ENCODE data around the gene ROBO1. TPM values are rescaled to one million over a fixed set of nuclear protein-coding genes. Genes with fewer than 3 reads are reported as not detected.
A peak's percentile ranks its signal among the peaks of the same experiment; 100 is the strongest.
"Not testable (repeated sequence)": the region's sequence is repeated elsewhere in the genome, so short reads cannot be mapped to it uniquely, and the experiment has no call there.

The ROBO1 gene
- total RNA-seq, 1 donor from 2014 or later, result 20.8 TPM

- H3K4me3 ChIP-seq (ENCODE audit: low read depth, low read length), result no peak overlapping the region
- FAIRE-seq, result no peak
- H3K27me3 ChIP-seq (ENCODE audit: control insufficient read depth, insufficient read depth, low read length), result no peaks in the 10 kb centered on the region
- no peak for DNase-seq (ENCODE audit: low read depth)
- no peak for TF ChIP-seq CTCF (IDR thresholded peaks at IDR 0.05; ENCODE audit: insufficient read depth, low read length, severe bottlenecking)
- no peaks in the 10 kb centered on the region for H3K36me3 ChIP-seq (ENCODE audit: control insufficient read depth, insufficient read depth, low read length)
These were observed 261.0 kb downstream of the ROBO1 start for GRCh38 chr3:79506751-79507150.

- DNase-seq (ENCODE audit: low read depth); H3K27me3 ChIP-seq (ENCODE audit: control insufficient read depth, insufficient read depth, low read length); FAIRE-seq; H3K4me3 ChIP-seq (ENCODE audit: low read depth, low read length); H3K36me3 ChIP-seq (ENCODE audit: control insufficient read depth, insufficient read depth, low read length): not testable (repeated sequence)
These were observed 265.5 kb downstream of the ROBO1 start for GRCh38 chr3:79502216-79502681.

GRCh38 chr3:79497447-79498111 is 270.2 kb downstream of the ROBO1 start:
- H3K4me3 ChIP-seq (ENCODE audit: low read depth, low read length), result no peak overlapping the region
- FAIRE-seq, result no peak
- peak; percentile 30 for TF ChIP-seq CTCF (IDR thresholded peaks at IDR 0.05; ENCODE audit: insufficient read depth, low read length, severe bottlenecking)
- H3K36me3 ChIP-seq (ENCODE audit: control insufficient read depth, insufficient read depth, low read length), result no peaks in the 10 kb centered on the region
- peak; percentile 26 for DNase-seq (ENCODE audit: low read depth)
- H3K27me3 ChIP-seq (ENCODE audit: control insufficient read depth, insufficient read depth, low read length), result no peaks in the 10 kb centered on the region

GRCh38 chr3:79491029-79491641 is 276.7 kb downstream of the ROBO1 start:
- TF ChIP-seq CTCF (IDR thresholded peaks at IDR 0.05; ENCODE audit: insufficient read depth, low read length, severe bottlenecking), result no peak
- Histone ChIP-seq H3K27me3 (ENCODE audit: control insufficient read depth, insufficient read depth, low read length) (no peaks in the 10 kb centered on the region), H3K36me3 (ENCODE audit: control insufficient read depth, insufficient read depth, low read length) (no peaks in the 10 kb centered on the region), H3K4me3 (ENCODE audit: low read depth, low read length) (no peak overlapping the region)
- FAIRE-seq (no peak), DNase-seq (ENCODE audit: low read depth) (no peak)

GRCh38 chr3:79490165-79491028 is 277.4 kb downstream of the ROBO1 start:
- Histone ChIP-seq H3K4me3 (ENCODE audit: low read depth, low read length) (no peak overlapping the region), H3K27me3 (ENCODE audit: control insufficient read depth, insufficient read depth, low read length) (no peaks in the 10 kb centered on the region), H3K36me3 (ENCODE audit: control insufficient read depth, insufficient read depth, low read length) (no peaks in the 10 kb centered on the region)
- DNase-seq (ENCODE audit: low read depth) (peak; percentile 43), FAIRE-seq (no peak)
- TF ChIP-seq CTCF (IDR thresholded peaks at IDR 0.05; ENCODE audit: insufficient read depth, low read length, severe bottlenecking), result no peak

GRCh38 chr3:79488407-79488806 is 279.4 kb downstream of the ROBO1 start:
- H3K36me3 ChIP-seq (ENCODE audit: control insufficient read depth, insufficient read depth, low read length), result no peaks in the 10 kb centered on the region
- no peak for TF ChIP-seq CTCF (IDR thresholded peaks at IDR 0.05; ENCODE audit: insufficient read depth, low read length, severe bottlenecking)
- H3K4me3 ChIP-seq (ENCODE audit: low read depth, low read length), result no peak overlapping the region
- DNase-seq (ENCODE audit: low read depth) (no peak), FAIRE-seq (no peak)
- no peaks in the 10 kb centered on the region for H3K27me3 ChIP-seq (ENCODE audit: control insufficient read depth, insufficient read depth, low read length)

Data from bronchial epithelial cell (primary cell).